HCT116 (cell line): ENCODE data around the gene ANKRD39. TPM values are rescaled to one million over a fixed set of nuclear protein-coding genes. Genes with fewer than 3 reads are reported as not detected.

Experiments
- ATAC-seq: fragments of 200-7000 bp; cut with Tn5 transposase; 2 replicates; pipeline ENCODE4 v1.9.1; 2020; ENCODE audit warnings: mild to moderate bottlenecking, moderate library complexity
- BruUV-seq: library from RNA; stranded (reverse); fragments of 400-500 nt; replicated peaks from 2 replicates; lab custom pipeline; 2021; lab: Mats Ljungman, UMichigan
- CTCF ChIA-PET: fragments of 300-600 bp; sonication (Branson Sonifier 250); formaldehyde crosslinking; loops from one replicate; lab custom pipeline; 2021; ENCODE audit warnings: antibody characterized with exemption; lab: Charles Lee
- POLR2A ChIA-PET: fragments of 300-600, 350-600 bp; sonication (Branson Sonifier 250); formaldehyde crosslinking; loops from one replicate; lab custom pipeline; 2021; ENCODE audit warnings: antibody characterized with exemption; lab: Charles Lee
- RAD21 ChIA-PET, 2 experiments: fragments of 300-600 bp; sonication (Branson Sonifier 250); formaldehyde crosslinking; loops; one replicate each; lab custom pipeline; 2023; ENCODE audit warnings: low total read pairs in 2 of 2; ENCODE audit not compliant: uncharacterized antibody in 2 of 2, unreplicated experiment in 2 of 2, low non-redundant PET in 1 of 2; lab: Charles Lee
- DNase-seq: peaks from one replicate; pipeline ENCODE4 v3.0.0-alpha.2; 2010; ENCODE audit warnings: low read depth, low spot score
- H2AFZ ChIP-seq: fragments of 200-600 bp; shearing (Covaris generic), sonication (generic); 2 replicates; pipeline ENCODE4 v1.6.1; 2017; ENCODE audit warnings: low read depth, mixed run types, mixed read lengths, antibody characterized with exemption, low read length; ENCODE audit not compliant: poor library complexity, severe bottlenecking
- H3K27ac ChIP-seq: 2 replicates; pipeline ENCODE4 v1.5.1; 2012; ENCODE audit warnings: low read depth, low read length
- H3K27me3 ChIP-seq: fragments of 200-600 bp; sonication (generic); 2 replicates; pipeline ENCODE4 v1.6.1; 2016; ENCODE audit warnings: mixed run types, low read length, mixed read lengths; ENCODE audit not compliant: insufficient read depth
- H3K36me3 ChIP-seq, 2 experiments: fragments of 200-500 bp in 1 of 2; fragments of 200-600 bp in 1 of 2; sonication (Bioruptor generic) in 1 of 2; sonication (generic) in 1 of 2; 2 replicates each; pipeline versions ENCODE4 v1.5.1 to v1.6.1; 2014 to 2016; ENCODE audit warnings: low read length in 2 of 2, inconsistent platforms in 1 of 2, mixed read lengths in 1 of 2, mixed run types in 1 of 2; ENCODE audit not compliant: insufficient read depth in 2 of 2, control insufficient read depth in 1 of 2
- H3K4me1 ChIP-seq, 2 experiments: fragments of 200-600 bp in 1 of 2; sonication (generic) in 1 of 2; 2 replicates each; pipeline versions ENCODE4 v1.5.1 to v1.6.1; 2012 to 2017; ENCODE audit warnings: low read length in 2 of 2, inconsistent platforms in 1 of 2, mild to moderate bottlenecking in 1 of 2, mixed read lengths in 1 of 2, mixed run types in 1 of 2, moderate library complexity in 1 of 2; ENCODE audit not compliant: insufficient read depth in 2 of 2, control insufficient read depth in 1 of 2
- H3K4me2 ChIP-seq: fragments of 200-600 bp; sonication (generic); 2 replicates; pipeline ENCODE4 v1.6.1; 2017; ENCODE audit warnings: mixed run types, low read length, mixed read lengths
- H3K4me3 ChIP-seq, 2 experiments: fragments of 200-600 bp in 1 of 2; sonication (generic) in 1 of 2; replicated peaks in 1 of 2; 2 replicates each; pipeline ENCODE4 v1.5.1; 2011 to 2016; ENCODE audit warnings: low read length in 2 of 2, control low read depth in 1 of 2, low read depth in 1 of 2, mild to moderate bottlenecking in 1 of 2, mixed read lengths in 1 of 2, mixed run types in 1 of 2
- H3K79me2 ChIP-seq: fragments of 200-600 bp; sonication (generic); 2 replicates; pipeline ENCODE4 v1.6.1; 2017; ENCODE audit warnings: mild to moderate bottlenecking, mixed run types, low read length, moderate library complexity, mixed read lengths; ENCODE audit not compliant: insufficient read depth
- H3K9ac ChIP-seq: fragments of 200-600 bp; sonication (generic); 2 replicates; pipeline ENCODE4 v1.6.1; 2016; ENCODE audit warnings: low read length, mixed read lengths
- H3K9me2 ChIP-seq: fragments of 200-600 bp; sonication (generic), shearing (Covaris generic); 2 replicates; pipeline ENCODE4 v1.6.1; 2017; ENCODE audit warnings: mixed run types, mild to moderate bottlenecking, moderate library complexity; ENCODE audit not compliant: insufficient read depth
- H3K9me3 ChIP-seq, 2 experiments: fragments of 200-500 bp in 1 of 2; fragments of 200-600 bp in 1 of 2; sonication (Bioruptor generic) in 1 of 2; sonication (generic) in 1 of 2; 2 replicates each; pipeline ENCODE4 v1.6.1; 2014 to 2017; ENCODE audit warnings: low read length in 2 of 2, mixed read lengths in 2 of 2, inconsistent platforms in 1 of 2, low read depth in 1 of 2, mild to moderate bottlenecking in 1 of 2, mixed run types in 1 of 2, moderate library complexity in 1 of 2; ENCODE audit not compliant: control insufficient read depth in 1 of 2, insufficient read depth in 1 of 2
- H4K20me1 ChIP-seq: fragments of 200-600 bp; sonication (generic), shearing (Covaris generic); 2 replicates; pipeline ENCODE4 v1.6.1; 2017; ENCODE audit warnings: mixed run types, mild to moderate bottlenecking, moderate library complexity; ENCODE audit not compliant: insufficient read depth
- FOSL1 ChIP-seq: IDR thresholded peaks from 2 replicates; pipeline ENCODE4 v1.6.1; 2012; ENCODE audit warnings: low read depth
- JUND ChIP-seq: IDR thresholded peaks from 2 replicates; pipeline ENCODE4 v1.6.1; 2012
- POLR2AphosphoS5 ChIP-seq: IDR thresholded peaks from 2 replicates; pipeline ENCODE4 v1.6.1; 2011; ENCODE audit warnings: mild to moderate bottlenecking, low read depth, low read length, moderate library complexity
- SRF ChIP-seq: IDR thresholded peaks from 2 replicates; pipeline ENCODE4 v1.6.1; 2012; ENCODE audit warnings: low read depth
- TCF7L2 ChIP-seq: IDR thresholded peaks from 2 replicates; pipeline ENCODE4 v1.7.0; 2011; ENCODE audit warnings: borderline replicate concordance, inconsistent platforms; ENCODE audit not compliant: insufficient read depth, insufficient read length; ENCODE audit errors: extremely low read depth
- ZFX ChIP-seq: fragments of 450-650 bp; IDR thresholded peaks from 2 replicates; pipeline ENCODE4 v1.6.1; 2017
- ZNF274 ChIP-seq: fragments of 200-500 bp; sonication (Bioruptor generic); IDR thresholded peaks from 2 replicates; pipeline ENCODE4 v1.6.1; 2014; ENCODE audit warnings: mild to moderate bottlenecking, low read depth, low read length, inconsistent platforms
- intact Hi-C: fragments of 100-400 bp; cut with micrococcal nuclease; formaldehyde crosslinking; loops from 2 replicates; pipeline ENCODE4 v1.10.0; 2022
- total RNA-seq: library from RNA; stranded (reverse); gene quantifications from one replicate; pipeline ENCODE4 v1.2.1, GENCODE V29; 2021; ENCODE audit not compliant: unreplicated experiment
- TF ChIP-seq, protein P1 (sequence below): IDR thresholded peaks from 2 replicates; pipeline ENCODE4 v1.6.1; 2011; ENCODE audit warnings: mild to moderate bottlenecking, low read length, moderate library complexity; ENCODE audit not compliant: insufficient replicate concordance; ENCODE audit errors: extremely low read depth
- TF ChIP-seq, protein P2 (sequence below), 3 experiments: fragments of 200-600 bp in 1 of 3; sonication (generic) in 1 of 3; IDR thresholded peaks in 2 of 3; conservative IDR thresholded peaks in 1 of 3; 2 replicates each; pipeline ENCODE4 v1.5.1; 2012 to 2017; ENCODE audit warnings: low read depth in 2 of 3, low read length in 2 of 3, antibody characterized with exemption in 1 of 3, borderline replicate concordance in 1 of 3, control low read depth in 1 of 3, mild to moderate bottlenecking in 1 of 3, mixed read lengths in 1 of 3, mixed run types in 1 of 3, moderate library complexity in 1 of 3; ENCODE audit not compliant: insufficient read depth in 1 of 3
- TF ChIP-seq, protein P3 (sequence below): IDR thresholded peaks from 2 replicates; pipeline ENCODE4 v1.6.1; 2012; ENCODE audit warnings: low read depth

Gene ANKRD39
- total RNA-seq, 1 experiment from 2014 or later: 24.2 TPM

DNA sequence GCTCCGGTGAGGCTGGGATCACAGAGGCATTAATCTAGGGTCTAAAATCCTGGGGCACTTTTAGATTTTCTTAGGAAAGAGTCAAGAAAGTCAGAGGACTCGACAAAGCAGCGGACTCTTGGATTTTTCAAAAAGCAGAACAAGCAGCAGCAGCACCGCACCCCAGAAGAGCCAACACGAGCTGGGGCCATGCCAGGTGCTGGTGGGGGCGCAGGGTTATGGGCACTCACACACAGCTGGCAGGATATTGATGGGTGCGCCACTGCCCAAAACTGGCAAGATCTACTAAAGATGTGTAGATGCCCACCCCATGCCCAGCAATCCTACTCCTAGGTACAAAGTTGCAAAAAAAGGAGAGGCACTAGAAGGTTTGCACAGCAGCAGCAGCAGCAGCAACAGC is 46.0 kb upstream of the ANKRD39 start:
- ChIA-PET RAD21 (no interaction called here), POLR2A (no interaction called here)
- no peak overlapping the region for H3K9ac ChIP-seq
- no peaks in the 10 kb centered on the region for H3K9me2 ChIP-seq
- no TSS peak for BruUV-seq
- no peak overlapping the region for H3K27ac ChIP-seq
- DNase-seq (no peak), ATAC-seq (no peak)
- intact Hi-C loops: no loop called here
- no peaks in the 10 kb centered on the region for H4K20me1 ChIP-seq
- H3K4me2 ChIP-seq: no peak overlapping the region
- H3K4me1 ChIP-seq: no peaks in the 10 kb centered on the region
- no peak overlapping the region for H2AFZ ChIP-seq
- no peak for TF ChIP-seq JUND
- no peak for TF ChIP-seq POLR2AphosphoS5
- TF ChIP-seq, protein P1, sequence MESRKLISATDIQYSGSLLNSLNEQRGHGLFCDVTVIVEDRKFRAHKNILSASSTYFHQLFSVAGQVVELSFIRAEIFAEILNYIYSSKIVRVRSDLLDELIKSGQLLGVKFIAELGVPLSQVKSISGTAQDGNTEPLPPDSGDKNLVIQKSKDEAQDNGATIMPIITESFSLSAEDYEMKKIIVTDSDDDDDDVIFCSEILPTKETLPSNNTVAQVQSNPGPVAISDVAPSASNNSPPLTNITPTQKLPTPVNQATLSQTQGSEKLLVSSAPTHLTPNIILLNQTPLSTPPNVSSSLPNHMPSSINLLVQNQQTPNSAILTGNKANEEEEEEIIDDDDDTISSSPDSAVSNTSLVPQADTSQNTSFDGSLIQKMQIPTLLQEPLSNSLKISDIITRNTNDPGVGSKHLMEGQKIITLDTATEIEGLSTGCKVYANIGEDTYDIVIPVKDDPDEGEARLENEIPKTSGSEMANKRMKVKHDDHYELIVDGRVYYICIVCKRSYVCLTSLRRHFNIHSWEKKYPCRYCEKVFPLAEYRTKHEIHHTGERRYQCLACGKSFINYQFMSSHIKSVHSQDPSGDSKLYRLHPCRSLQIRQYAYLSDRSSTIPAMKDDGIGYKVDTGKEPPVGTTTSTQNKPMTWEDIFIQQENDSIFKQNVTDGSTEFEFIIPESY: no peak
- TF ChIP-seq, all 23 proteins: peak for 0
- H3K79me2 ChIP-seq: no peaks in the 10 kb centered on the region
- CTCF ChIA-PET: no interaction called here
- no peaks in the 10 kb centered on the region for H3K9me3 ChIP-seq
- no peaks in the 10 kb centered on the region for H3K27me3 ChIP-seq
- H3K4me3 ChIP-seq: no peak overlapping the region
- no peaks in the 10 kb centered on the region for H3K36me3 ChIP-seq

DNA sequence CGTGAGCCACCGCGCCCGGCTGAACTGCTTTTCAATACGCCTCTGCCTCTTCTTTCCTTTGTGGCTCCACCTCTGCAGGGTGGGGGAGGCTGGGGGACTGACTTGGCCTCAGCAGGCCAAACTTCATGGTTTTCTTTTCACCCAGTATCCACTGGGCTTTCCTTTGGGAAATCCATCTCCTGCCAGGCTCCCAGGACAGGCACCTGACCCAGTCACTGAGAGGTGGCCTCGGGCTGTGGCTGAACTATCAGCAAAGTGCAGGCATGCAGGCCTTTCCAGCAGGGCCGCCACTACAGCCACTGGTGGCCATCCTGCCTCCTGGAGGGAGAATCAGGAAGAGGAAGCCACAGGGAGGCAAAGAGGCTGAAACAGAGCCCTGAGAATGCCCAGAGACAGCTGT is 45.5 kb upstream of the ANKRD39 start:
- Histone ChIP-seq H3K4me3 (no peak overlapping the region), H3K9me2 (no peaks in the 10 kb centered on the region), H3K27ac (no peak overlapping the region), H3K4me1 (no peaks in the 10 kb centered on the region; a peak in 1 of 4 replicates), H3K79me2 (no peaks in the 10 kb centered on the region), H3K4me2 (no peak overlapping the region), H4K20me1 (no peaks in the 10 kb centered on the region)
- intact Hi-C loops: no loop called here
- RAD21 ChIA-PET: no interaction called here
- peak; percentile 46 for ATAC-seq
- no TSS peak for BruUV-seq
- TF ChIP-seq TCF7L2: no peak
- no peak for TF ChIP-seq ZFX
- TF ChIP-seq, protein P2, sequence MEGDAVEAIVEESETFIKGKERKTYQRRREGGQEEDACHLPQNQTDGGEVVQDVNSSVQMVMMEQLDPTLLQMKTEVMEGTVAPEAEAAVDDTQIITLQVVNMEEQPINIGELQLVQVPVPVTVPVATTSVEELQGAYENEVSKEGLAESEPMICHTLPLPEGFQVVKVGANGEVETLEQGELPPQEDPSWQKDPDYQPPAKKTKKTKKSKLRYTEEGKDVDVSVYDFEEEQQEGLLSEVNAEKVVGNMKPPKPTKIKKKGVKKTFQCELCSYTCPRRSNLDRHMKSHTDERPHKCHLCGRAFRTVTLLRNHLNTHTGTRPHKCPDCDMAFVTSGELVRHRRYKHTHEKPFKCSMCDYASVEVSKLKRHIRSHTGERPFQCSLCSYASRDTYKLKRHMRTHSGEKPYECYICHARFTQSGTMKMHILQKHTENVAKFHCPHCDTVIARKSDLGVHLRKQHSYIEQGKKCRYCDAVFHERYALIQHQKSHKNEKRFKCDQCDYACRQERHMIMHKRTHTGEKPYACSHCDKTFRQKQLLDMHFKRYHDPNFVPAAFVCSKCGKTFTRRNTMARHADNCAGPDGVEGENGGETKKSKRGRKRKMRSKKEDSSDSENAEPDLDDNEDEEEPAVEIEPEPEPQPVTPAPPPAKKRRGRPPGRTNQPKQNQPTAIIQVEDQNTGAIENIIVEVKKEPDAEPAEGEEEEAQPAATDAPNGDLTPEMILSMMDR (IDR thresholded peaks at IDR 0.05 in 2 of 3, conservative IDR thresholded peaks at IDR 0.05 in 1 of 3; ENCODE audit: borderline replicate concordance in 1 of 3, insufficient read depth in 1 of 3, low read depth in 2 of 3, low read length in 2 of 3): no peak
- TF ChIP-seq, protein P3, sequence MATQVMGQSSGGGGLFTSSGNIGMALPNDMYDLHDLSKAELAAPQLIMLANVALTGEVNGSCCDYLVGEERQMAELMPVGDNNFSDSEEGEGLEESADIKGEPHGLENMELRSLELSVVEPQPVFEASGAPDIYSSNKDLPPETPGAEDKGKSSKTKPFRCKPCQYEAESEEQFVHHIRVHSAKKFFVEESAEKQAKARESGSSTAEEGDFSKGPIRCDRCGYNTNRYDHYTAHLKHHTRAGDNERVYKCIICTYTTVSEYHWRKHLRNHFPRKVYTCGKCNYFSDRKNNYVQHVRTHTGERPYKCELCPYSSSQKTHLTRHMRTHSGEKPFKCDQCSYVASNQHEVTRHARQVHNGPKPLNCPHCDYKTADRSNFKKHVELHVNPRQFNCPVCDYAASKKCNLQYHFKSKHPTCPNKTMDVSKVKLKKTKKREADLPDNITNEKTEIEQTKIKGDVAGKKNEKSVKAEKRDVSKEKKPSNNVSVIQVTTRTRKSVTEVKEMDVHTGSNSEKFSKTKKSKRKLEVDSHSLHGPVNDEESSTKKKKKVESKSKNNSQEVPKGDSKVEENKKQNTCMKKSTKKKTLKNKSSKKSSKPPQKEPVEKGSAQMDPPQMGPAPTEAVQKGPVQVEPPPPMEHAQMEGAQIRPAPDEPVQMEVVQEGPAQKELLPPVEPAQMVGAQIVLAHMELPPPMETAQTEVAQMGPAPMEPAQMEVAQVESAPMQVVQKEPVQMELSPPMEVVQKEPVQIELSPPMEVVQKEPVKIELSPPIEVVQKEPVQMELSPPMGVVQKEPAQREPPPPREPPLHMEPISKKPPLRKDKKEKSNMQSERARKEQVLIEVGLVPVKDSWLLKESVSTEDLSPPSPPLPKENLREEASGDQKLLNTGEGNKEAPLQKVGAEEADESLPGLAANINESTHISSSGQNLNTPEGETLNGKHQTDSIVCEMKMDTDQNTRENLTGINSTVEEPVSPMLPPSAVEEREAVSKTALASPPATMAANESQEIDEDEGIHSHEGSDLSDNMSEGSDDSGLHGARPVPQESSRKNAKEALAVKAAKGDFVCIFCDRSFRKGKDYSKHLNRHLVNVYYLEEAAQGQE: no peak
- no peak for TF ChIP-seq SRF
- TF ChIP-seq ZNF274: no peak
- no peak for TF ChIP-seq FOSL1
- TF ChIP-seq, all 23 proteins: peak for 0
- H3K36me3 ChIP-seq: no peaks in the 10 kb centered on the region
- H3K9ac ChIP-seq: no peak overlapping the region
- H3K9me3 ChIP-seq: no peaks in the 10 kb centered on the region
- POLR2A ChIA-PET: no interaction called here
- CTCF ChIA-PET: no interaction called here
- H3K27me3 ChIP-seq: no peaks in the 10 kb centered on the region
- H2AFZ ChIP-seq: no peak overlapping the region
- DNase-seq: no peak
